NCI-H2171 (cell line): Measurements from ENCODE around the gene OR1J2.

Source experiments
- DNase-seq: peaks from one replicate; lab custom pipeline; 2025; lab: John Stamatoyannopoulos, UW

OR1J2 gene

DNA sequence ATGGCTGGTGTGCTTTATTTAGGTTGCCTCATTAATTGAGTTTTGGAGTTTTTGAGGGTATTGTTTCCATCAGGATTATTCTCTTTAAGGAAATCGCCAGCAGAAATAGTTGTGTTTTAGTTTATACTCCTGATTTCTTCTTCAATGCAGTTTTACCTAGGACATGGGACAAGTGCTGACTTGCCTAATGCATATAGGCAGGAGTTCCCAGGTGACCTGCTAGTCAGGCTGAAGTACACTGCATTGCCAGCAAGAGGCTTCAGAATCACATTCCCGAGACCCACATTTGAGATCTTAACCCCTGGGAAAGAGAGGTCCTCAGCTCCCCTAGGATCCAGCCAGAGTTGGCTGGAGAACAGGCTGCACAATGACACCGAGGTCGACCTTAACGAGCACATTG is 40.8 kb downstream of the OR1J2 start:
- DNase-seq: no peak

DNA sequence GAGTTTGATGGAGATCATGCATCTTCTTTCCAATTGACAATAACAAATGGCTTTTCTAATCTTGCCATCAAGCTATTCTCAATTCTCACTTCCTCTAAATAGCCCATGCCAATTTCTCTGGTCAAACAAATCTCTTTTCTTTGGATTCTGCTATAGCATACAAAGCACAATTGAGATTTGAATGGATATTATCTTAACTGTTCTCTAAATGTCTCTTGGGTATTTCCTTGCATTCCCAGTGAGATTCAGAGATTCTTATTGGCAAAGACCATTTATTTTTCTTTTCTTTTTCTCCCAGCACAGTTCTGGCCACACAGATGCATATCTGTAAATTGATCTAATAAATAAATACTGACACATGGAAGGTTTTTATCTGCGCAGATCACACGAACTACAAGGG is 42.2 kb downstream of the OR1J2 start, which contains the start of gene OR1N2:
Gene OR1N2, plus strand, starts transcription at position 301 of the 400 bp plus-strand sequence. CDS start 100 bp downstream, outside the sequence.
- no peak for DNase-seq
